ENCODE results near the gene LETMD1. TPM values are rescaled to one million over a fixed set of nuclear protein-coding genes. Genes with fewer than 3 reads are reported as not detected.
"Not testable (repeated sequence)": the region's sequence is repeated elsewhere in the genome, so short reads cannot be mapped to it uniquely, and the experiment has no call there.

Gene LETMD1
- total and polyA plus RNA-seq, 2 of the 4 experiments (the other 2 are of a cell fraction) = 27.6 to 40.1 TPM

- Histone ChIP-seq H3K9ac (ENCODE audit: low read depth, low read length) (no peak overlapping the region), H3K9me1 (ENCODE audit: insufficient read depth, low read length) (peaks cover 2% of the 10 kb centered on the region; the same call in 1 of the 2 replicates), H3K56ac (ENCODE audit: extremely low read depth, insufficient read depth, low read length) (no peak overlapping the region), H4K91ac (ENCODE audit: insufficient read depth, low read depth, low read length) (no peak overlapping the region), H3K36me3 (ENCODE audit: control insufficient read depth, insufficient read depth, low read length) (no peaks in the 10 kb centered on the region), H3K27ac (ENCODE audit: insufficient read depth, low read length) (no peak overlapping the region), H3K4me3 (ENCODE audit: insufficient read depth, low read depth, low read length) (no peak overlapping the region), H2BK20ac (ENCODE audit: low read depth, low read length) (no peak overlapping the region), H3K4me2 (ENCODE audit: low read depth, low read length) (no peak overlapping the region), H3K14ac (replicated peaks; ENCODE audit: low read depth, low read length) (no peak overlapping the region), H2AFZ (replicated peaks; ENCODE audit: low read length, poor library complexity) (no peak overlapping the region), H3K4me1 (ENCODE audit: control insufficient read depth, insufficient read depth, low read length) (peaks cover 3% of the 10 kb centered on the region), H2BK15ac (ENCODE audit: low read depth, low read length) (no peak overlapping the region), H2BK5ac (ENCODE audit: low read depth, low read length, poor library complexity, severe bottlenecking) (no peak overlapping the region), H3K27me3 (ENCODE audit: control insufficient read depth, insufficient read depth, low read length) (no peaks in the 10 kb centered on the region), H2BK120ac (ENCODE audit: low read depth, low read length) (no peak overlapping the region), H3K23ac (ENCODE audit: low read depth, low read length) (no peak overlapping the region), H4K8ac (ENCODE audit: low read depth in 2 of 2, low read length in 2 of 2) (no peak overlapping the region), H3K4ac (ENCODE audit: low read depth, low read length) (no peak overlapping the region), H4K20me1 (ENCODE audit: insufficient read depth, low read length) (peaks cover 24% of the 10 kb centered on the region), H3K79me1 (ENCODE audit: low read depth in 1 of 2, low read length in 2 of 2) (peaks cover 14 to 41% of the 10 kb centered on the region in 2 experiments), H2AK9ac (replicated peaks; ENCODE audit: low read depth, low read length, poor library complexity) (no peak overlapping the region), H3K9me3 (ENCODE audit: control insufficient read depth, insufficient read depth, low read length) (no peaks in the 10 kb centered on the region), H4K5ac (ENCODE audit: low read depth, low read length) (no peak overlapping the region), H3K18ac (ENCODE audit: low read depth, low read length) (no peak overlapping the region), H2AK5ac (ENCODE audit: low read depth, low read length) (no peak overlapping the region)
- ChIA-PET POLR2A (ENCODE audit: unreplicated experiment) (no interaction called here), CTCF (interaction anchor here (1.2 to 2.0 kb wide), 2 partner anchors 18 to 328 kb away, joined by 3 to 6 read pairs; no protein-coding TSS in a partner anchor)
- ATAC-seq (ENCODE audit: low read depth) (no peak), DNase-seq (no peak)
- no TSS peak for BruUV-seq (replicated peaks)
- in situ Hi-C loops (cut with MboI; ENCODE audit: low sequenced_read_pairs) = no loop called here
- 93% methylated on average over 3 of the region's 7 CpGs; no CpG with 5 or more reads in 1 of the 2 experiments for WGBS, 2 experiments (ENCODE audit: extremely low coverage in 2 of 2, insufficient read length in 1 of 2)
- dilution Hi-C loops (cut with HindIII; ENCODE audit: low sequenced_read_pairs, unreplicated experiment) = no loop called here
- no peak for TF ChIP-seq POLR2A (IDR thresholded peaks at IDR 0.05; ENCODE audit: low read depth, low read length)
- TF ChIP-seq RAD21 (IDR thresholded peaks at IDR 0.05; ENCODE audit: low read length) = no peak
- intact Hi-C loops (cut with micrococcal nuclease) = no loop called here
Observed at GRCh38 chr12:51013441-51013840, 34.7 kb upstream of the LETMD1 start.

- H2AFZ ChIP-seq (replicated peaks; ENCODE audit: low read length, poor library complexity); intact Hi-C loops (cut with micrococcal nuclease); POLR2A ChIA-PET (ENCODE audit: unreplicated experiment); H3K56ac ChIP-seq (ENCODE audit: extremely low read depth, insufficient read depth, low read length); H3K14ac ChIP-seq (replicated peaks; ENCODE audit: low read depth, low read length); H2BK15ac ChIP-seq (ENCODE audit: low read depth, low read length); H3K4ac ChIP-seq (ENCODE audit: low read depth, low read length); DNase-seq; dilution Hi-C loops (cut with HindIII; ENCODE audit: low sequenced_read_pairs, unreplicated experiment); H3K4me2 ChIP-seq (ENCODE audit: low read depth, low read length); H3K9ac ChIP-seq (ENCODE audit: low read depth, low read length); H2BK20ac ChIP-seq (ENCODE audit: low read depth, low read length); H4K91ac ChIP-seq (ENCODE audit: insufficient read depth, low read depth, low read length); CTCF ChIA-PET; H3K18ac ChIP-seq (ENCODE audit: low read depth, low read length); H2BK120ac ChIP-seq (ENCODE audit: low read depth, low read length); H3K4me1 ChIP-seq (ENCODE audit: control insufficient read depth, insufficient read depth, low read length); BruUV-seq (replicated peaks); H3K9me3 ChIP-seq (ENCODE audit: control insufficient read depth, insufficient read depth, low read length); H3K4me3 ChIP-seq (ENCODE audit: insufficient read depth, low read depth, low read length); in situ Hi-C loops (cut with MboI; ENCODE audit: low sequenced_read_pairs); H3K36me3 ChIP-seq (ENCODE audit: control insufficient read depth, insufficient read depth, low read length); H2AK9ac ChIP-seq (replicated peaks; ENCODE audit: low read depth, low read length, poor library complexity); H2BK5ac ChIP-seq (ENCODE audit: low read depth, low read length, poor library complexity, severe bottlenecking); H2AK5ac ChIP-seq (ENCODE audit: low read depth, low read length); H3K27me3 ChIP-seq (ENCODE audit: control insufficient read depth, insufficient read depth, low read length); H3K9me1 ChIP-seq (ENCODE audit: insufficient read depth, low read length); H4K5ac ChIP-seq (ENCODE audit: low read depth, low read length); H3K23ac ChIP-seq (ENCODE audit: low read depth, low read length); H3K27ac ChIP-seq (ENCODE audit: insufficient read depth, low read length); ATAC-seq (ENCODE audit: low read depth); H4K8ac ChIP-seq (ENCODE audit: low read depth in 2 of 2, low read length in 2 of 2): not testable (repeated sequence)
- peaks cover 15 to 41% of the 10 kb centered on the region in 2 experiments for H3K79me1 ChIP-seq (ENCODE audit: low read depth in 1 of 2, low read length in 2 of 2)
- 100% methylated on average over 1 of the region's 9 CpGs; no CpG with 5 or more reads in 1 of the 2 experiments for WGBS, 2 experiments (ENCODE audit: extremely low coverage in 2 of 2, insufficient read length in 1 of 2)
- H4K20me1 ChIP-seq (ENCODE audit: insufficient read depth, low read length) = peaks cover 26% of the 10 kb centered on the region
Observed at GRCh38 chr12:51014467-51014866, 33.7 kb upstream of the LETMD1 start.

Data from IMR-90 (cell line).